HG03432 (cell line): ENCODE data around the gene PPP1R3A.

Source experiments
- ATAC-seq: cut with Tn5 transposase; IDR thresholded peaks from one replicate; pipeline ENCODE4 v1.9.1; 2021; ENCODE audit warnings: mild to moderate bottlenecking, moderate library complexity; ENCODE audit not compliant: unreplicated experiment

The PPP1R3A gene

DNA sequence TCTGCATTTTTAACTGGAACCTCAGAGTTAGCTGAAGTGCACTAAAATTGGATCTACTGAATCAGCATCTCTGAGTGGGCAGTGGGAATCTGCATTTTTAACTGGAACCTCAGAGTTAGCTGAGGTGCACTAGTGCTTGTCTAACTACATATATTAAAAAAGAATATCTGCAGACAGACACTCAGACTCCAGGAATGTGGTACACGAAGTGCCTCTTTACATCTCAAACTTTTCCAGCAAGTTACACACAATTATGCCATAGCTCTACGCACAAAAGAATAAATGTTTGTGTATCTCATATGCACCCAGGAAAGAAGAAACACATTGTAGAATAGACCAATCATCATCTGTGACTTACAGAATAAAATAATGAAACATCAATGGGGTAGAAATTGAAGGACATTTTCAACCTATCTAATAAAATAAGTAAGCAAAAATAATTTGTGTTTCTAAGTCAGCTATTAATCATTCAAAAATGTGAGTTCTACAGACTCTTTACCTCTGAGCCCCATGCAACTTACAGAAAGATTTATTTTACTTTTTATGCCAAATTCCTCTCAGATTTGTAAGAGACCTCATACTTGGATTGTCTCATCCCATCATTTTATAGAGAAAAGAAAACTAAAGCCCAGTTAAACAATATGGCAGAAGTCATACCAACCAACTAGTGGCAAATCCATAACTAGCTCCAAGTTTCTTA is 28.3 kb downstream of the PPP1R3A start:
- ATAC-seq: no peak

DNA sequence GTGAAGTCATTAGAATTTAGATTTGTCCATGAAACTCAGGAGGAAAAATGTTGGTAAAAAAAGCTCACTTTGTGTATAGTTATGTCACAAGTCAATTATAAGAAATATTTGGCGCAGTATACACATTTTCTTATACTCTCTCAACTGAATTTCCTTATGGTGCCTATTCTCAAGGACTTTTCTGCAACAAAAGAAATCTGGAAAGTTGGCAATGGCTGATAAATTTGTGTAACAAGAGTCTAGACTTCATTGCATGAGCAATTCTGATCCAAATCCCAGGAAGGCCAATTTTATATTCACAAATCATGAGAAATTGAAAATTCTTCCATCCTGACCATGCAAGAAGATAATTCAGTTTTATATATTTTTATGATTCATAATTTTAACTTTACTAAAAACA is 35.7 kb downstream of the PPP1R3A start:
- ATAC-seq: no peak

GRCh38 chr7:113880559-113880958 is 38.2 kb downstream of the PPP1R3A start:
- ATAC-seq: no peak

- no peak for ATAC-seq
Measured at GRCh38 chr7:113878394-113878992, 40.3 kb downstream of the PPP1R3A start.

DNA sequence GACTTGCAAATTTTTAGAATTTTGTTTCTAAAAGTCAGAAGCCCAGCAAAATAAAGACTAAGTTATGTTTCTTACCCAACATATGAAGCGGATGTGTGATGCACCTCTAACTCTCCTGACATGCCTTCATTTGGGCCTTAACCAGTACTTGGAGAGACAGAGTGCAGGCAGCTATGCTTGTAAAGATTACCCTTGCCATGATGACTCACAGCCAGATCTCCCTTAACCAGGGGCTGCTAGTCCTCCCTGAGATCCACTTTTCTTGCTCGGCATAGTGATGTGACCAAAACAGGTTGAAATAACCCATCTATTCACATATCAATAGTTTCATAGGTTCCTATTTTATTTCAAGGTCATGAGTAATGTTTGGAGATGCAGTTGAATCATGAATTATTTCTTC is 43.6 kb downstream of the PPP1R3A start:
- ATAC-seq: no peak

- no peak for ATAC-seq
Measured at GRCh38 chr7:113873554-113874151, 45.2 kb downstream of the PPP1R3A start.

DNA sequence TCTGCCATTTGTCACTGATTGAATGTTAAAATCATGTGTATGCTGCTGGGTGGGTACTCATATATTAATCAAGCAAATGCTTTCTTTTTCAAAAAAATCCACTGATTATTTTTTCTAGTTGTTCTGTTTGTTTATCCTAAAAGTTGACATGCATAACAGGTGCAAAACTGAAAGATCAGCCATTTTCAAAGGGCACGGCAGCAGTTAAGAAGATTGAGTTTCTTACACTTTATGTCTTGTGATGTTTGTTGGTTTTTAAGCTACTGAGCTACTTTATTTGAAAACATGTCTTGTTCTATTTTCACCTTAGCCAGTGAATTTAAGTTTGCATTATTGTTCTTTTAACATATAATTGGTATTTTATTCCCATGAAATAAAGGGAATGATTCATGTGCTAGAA is 45.8 kb downstream of the PPP1R3A start:
- no peak for ATAC-seq

GRCh38 chr7:113867325-113867724 is 51.5 kb downstream of the PPP1R3A start:
- no peak for ATAC-seq

GRCh38 chr7:113856010-113856409 is 62.8 kb downstream of the PPP1R3A start:
- no peak for ATAC-seq

DNA sequence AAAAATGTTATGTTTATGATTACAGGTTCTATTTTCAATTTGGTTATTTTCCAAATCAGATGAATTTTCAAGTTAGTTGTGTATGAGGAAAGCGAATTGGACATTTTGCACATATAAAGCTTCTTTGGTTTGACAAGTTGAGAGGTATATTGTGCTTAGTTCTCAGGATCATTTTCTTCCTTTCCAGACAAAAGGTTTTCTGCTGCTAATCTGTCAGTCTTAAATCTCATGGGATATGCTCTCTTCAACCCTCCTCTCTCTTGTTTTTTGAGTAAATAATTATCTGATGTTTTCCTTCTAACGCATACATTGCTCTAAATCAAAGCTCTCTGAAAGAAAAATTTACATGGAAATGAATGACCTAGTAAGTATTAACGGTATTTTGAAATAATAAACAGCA is 77.9 kb downstream of the PPP1R3A start:
- ATAC-seq: no peak

DNA sequence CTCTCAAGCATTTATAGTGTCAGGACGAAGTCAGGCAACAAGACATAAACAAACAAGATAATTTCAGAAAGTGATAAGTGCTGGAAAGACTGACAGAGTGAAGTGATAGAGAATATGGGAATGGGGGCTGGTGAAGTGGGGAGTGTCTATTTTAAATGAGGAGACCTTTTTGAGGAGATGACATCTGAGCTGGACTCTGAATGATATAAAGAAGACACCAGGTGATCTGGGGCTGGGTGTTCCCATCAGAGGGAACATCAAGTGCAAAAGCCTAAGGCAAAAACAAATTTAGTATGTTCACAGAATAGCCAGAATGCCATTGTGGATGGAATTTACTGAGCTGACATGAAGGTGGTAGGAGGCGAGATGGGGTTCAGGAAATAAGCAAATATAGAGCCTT is 83.4 kb downstream of the PPP1R3A start:
- ATAC-seq: no peak

DNA sequence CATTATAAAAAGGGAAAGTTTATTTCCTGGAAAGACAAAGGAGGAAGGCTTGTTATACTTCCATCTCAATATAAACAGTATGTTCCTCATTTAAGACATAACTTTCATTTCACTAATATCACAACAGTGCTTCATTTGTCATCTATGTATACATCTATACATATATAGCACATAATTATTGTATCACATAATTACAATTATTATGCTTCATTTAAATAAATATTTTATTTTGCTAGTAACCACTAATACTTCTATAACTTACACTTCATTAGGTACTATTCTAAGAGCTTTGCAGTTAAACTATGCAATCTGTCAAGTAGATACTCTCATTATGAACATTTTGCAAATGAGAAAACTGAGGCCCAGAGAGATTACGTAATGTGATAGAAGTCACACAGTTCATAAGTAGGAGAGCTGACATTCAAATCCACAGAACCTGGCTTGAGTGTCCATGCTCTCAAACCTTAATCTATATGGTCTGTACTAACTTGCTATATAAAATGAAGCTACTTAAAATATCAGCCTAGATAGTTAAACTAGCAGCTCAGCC is 86.5 kb downstream of the PPP1R3A start:
- ATAC-seq: no peak

DNA sequence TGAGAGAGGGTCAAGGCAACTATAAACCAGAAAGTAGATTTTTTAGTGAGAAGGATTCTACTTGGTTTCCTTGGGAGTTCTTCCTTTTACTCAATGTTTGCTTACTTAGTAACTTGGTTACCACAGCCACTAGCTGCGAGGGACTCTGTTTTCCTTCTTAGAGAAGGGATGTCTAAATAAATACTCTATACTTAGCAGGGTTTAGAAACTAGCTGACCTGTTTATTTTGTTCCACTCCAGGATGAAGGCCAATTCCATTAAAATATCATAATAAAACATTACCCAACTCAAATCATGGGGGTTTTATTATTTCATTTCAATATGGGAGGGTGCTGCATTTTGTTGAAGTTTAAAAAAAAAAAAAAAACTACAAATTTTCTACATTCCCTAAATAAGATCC is 87.3 kb downstream of the PPP1R3A start:
- no peak for ATAC-seq

- ATAC-seq: no peak
Measured at GRCh38 chr7:113828581-113828980, 90.2 kb downstream of the PPP1R3A start.
